Aorta (tissue), 5 donors: ENCODE data around the gene SLC18A2. TPM values are rescaled to one million over a fixed set of nuclear protein-coding genes. Genes with fewer than 3 reads are reported as not detected.

Experiments used
- ATAC-seq: fragments of 200-7000 bp; cut with Tn5 transposase; one replicate; pipeline ENCODE4 v1.9.1; 2022; ENCODE audit warnings: moderate library complexity; ENCODE audit not compliant: low FRiP score
- DNase-seq, 2 donors: peaks; one replicate each; pipeline ENCODE4 v3.0.0-alpha.2; 2020
- H3K27ac ChIP-seq, 2 donors: one replicate each; pipeline ENCODE4 v1.5.1; 2013; ENCODE audit warnings: low read length in 2 of 2, mild to moderate bottlenecking in 2 of 2, moderate library complexity in 2 of 2, control low read depth in 1 of 2, inconsistent platforms in 1 of 2, low read depth in 1 of 2
- H3K27me3 ChIP-seq, 2 donors: one replicate each; pipeline ENCODE4 v1.6.1; 2013; ENCODE audit warnings: control low read depth in 1 of 2, low read length in 1 of 2, mild to moderate bottlenecking in 1 of 2, moderate library complexity in 1 of 2; ENCODE audit not compliant: insufficient read depth in 2 of 2, control insufficient read depth in 1 of 2
- H3K36me3 ChIP-seq, 2 donors: one replicate each; pipeline ENCODE4 v1.6.1; 2013; ENCODE audit warnings: control low read depth in 1 of 2, low read length in 1 of 2, mild to moderate bottlenecking in 1 of 2; ENCODE audit not compliant: insufficient read depth in 2 of 2, control insufficient read depth in 1 of 2
- H3K4me1 ChIP-seq, 2 donors: one replicate each; pipeline ENCODE4 v1.6.1; 2013; ENCODE audit warnings: low read length in 2 of 2, control low read depth in 1 of 2, mild to moderate bottlenecking in 1 of 2, moderate library complexity in 1 of 2; ENCODE audit not compliant: insufficient read depth in 2 of 2, control insufficient read depth in 1 of 2
- H3K4me3 ChIP-seq, 2 donors: one replicate each; pipeline ENCODE4 v1.5.1; 2013; ENCODE audit warnings: low read length in 2 of 2, control low read depth in 1 of 2, mild to moderate bottlenecking in 1 of 2
- H3K9me3 ChIP-seq: one replicate; pipeline ENCODE4 v1.6.1; 2013; ENCODE audit warnings: mild to moderate bottlenecking, low read length; ENCODE audit not compliant: control insufficient read depth
- WGBS, 2 donors: extraction: QIAGEN DNeasy Blood & Tissue Kit; methylation state at CpG; one replicate each; pipeline ENCODE4 v1.1.7; 2013; 5-methylcytosine and 5-hydroxymethylcytosine counted together
- intact Hi-C, 2 donors: fragments of 100-400 bp; cut with DNase I; formaldehyde crosslinking; loops; one replicate each; pipeline versions ENCODE4 v1.14.2 to v1.15.0; 2022
- polyA plus RNA-seq, 2 donors: library from polyadenylated mRNA; stranded (reverse); fragments of 200-250 nt; gene quantifications; one replicate each; pipeline ENCODE4 v1.2.3, GENCODE V29; 2013
- total RNA-seq, 2 donors: library from RNA; stranded (reverse); fragmentation: NEBNext Ultra II Directional; extraction: Animal tissue kit (Norgen Biotek cat#: 25700); gene quantifications; one replicate each; pipeline ENCODE4 v1.2.1, GENCODE V29; 2021
- donor health status: healthy with polysubstance abuse.
- donor health status: Bipolar disorder and iron deficiency.
- donor health status: DM: no; HTN: no; CAD: no.
- donor health status: DM: no; HTN: no; CAD: no.
- donor health status: DM: yes; HTN: yes; CAD: no.

The SLC18A2 gene
- total and polyA plus RNA-seq, 4 donors = 0.08 to 2.8 (median 0.32) TPM

DNA sequence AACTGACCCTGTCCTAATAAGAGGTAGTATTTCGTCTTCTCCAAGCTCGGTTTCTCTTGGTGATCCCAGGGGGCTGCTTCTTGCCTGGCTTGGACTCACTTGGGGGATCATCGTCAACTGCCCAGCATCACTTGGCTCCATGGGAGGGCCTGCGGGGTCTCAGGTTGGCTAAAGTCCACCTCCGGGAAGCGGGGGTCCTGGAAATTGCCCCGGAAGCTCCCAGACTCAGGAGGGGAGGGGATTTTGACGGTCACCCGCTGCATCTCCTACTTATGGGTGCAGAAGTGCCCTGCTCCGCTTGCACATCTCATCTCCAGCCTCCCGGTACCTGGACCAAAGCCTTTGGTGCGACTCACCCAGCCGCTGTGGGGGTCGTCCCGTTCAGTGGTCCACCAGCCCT lies 24.9 kb upstream of the SLC18A2 start:
- Histone ChIP-seq H3K4me1 (no peaks in the 10 kb centered on the region), H3K27me3 (no peaks in the 10 kb centered on the region), H3K9me3 (peaks cover 5% of the 10 kb centered on the region), H3K36me3 (no peaks in the 10 kb centered on the region), H3K4me3 (no peak overlapping the region), H3K27ac (no peak overlapping the region)
- 56 to 59% methylated on average over 15 of the region's 15 CpGs for WGBS, 2 donors
- ATAC-seq (no peak), DNase-seq (no peak)
- intact Hi-C loops = loop anchor here (10.0 kb wide), 2 partner anchors 279 to 1029 kb away; no protein-coding TSS in a partner anchor

- no peaks in the 10 kb centered on the region for H3K4me1 ChIP-seq
- WGBS, 2 donors = 0 to 1% methylated on average over 42 to 52 of the region's 52 CpGs
- ATAC-seq = peak; percentile 91
- intact Hi-C loops = loop anchor here (10.0 kb wide), 2 partner anchors 278 to 1028 kb away; no protein-coding TSS in a partner anchor
- peaks cover 4% of the 10 kb centered on the region for H3K9me3 ChIP-seq
- H3K4me3 ChIP-seq = no peak overlapping the region
- DNase-seq = peak; percentile 68 to 90
- no peaks in the 10 kb centered on the region for H3K27me3 ChIP-seq
- H3K27ac ChIP-seq = no peak overlapping the region
- H3K36me3 ChIP-seq = no peaks in the 10 kb centered on the region
These were observed 24.2 kb upstream of the SLC18A2 start for GRCh38 chr10:117216611-117217195.

- Histone ChIP-seq H3K4me3 (no peak overlapping the region), H3K4me1 (no peaks in the 10 kb centered on the region), H3K27me3 (no peaks in the 10 kb centered on the region), H3K36me3 (no peaks in the 10 kb centered on the region), H3K27ac (no peak overlapping the region), H3K9me3 (peaks cover 4% of the 10 kb centered on the region)
- intact Hi-C loops = loop anchor here (10.0 kb wide), 2 partner anchors 278 to 1028 kb away; no protein-coding TSS in a partner anchor
- ATAC-seq (peak; percentile 48), DNase-seq (no peak)
- WGBS, 2 donors = 11 to 14% methylated on average over 20 to 22 of the region's 22 CpGs
These were observed 23.6 kb upstream of the SLC18A2 start for GRCh38 chr10:117217196-117217761.

- no peak for ATAC-seq
- WGBS, 2 donors = 74 to 75% methylated on average over 8 of the region's 8 CpGs
- no peaks in the 10 kb centered on the region for H3K9me3 ChIP-seq
- DNase-seq = no peak
- H3K27ac ChIP-seq = no peak overlapping the region
- H3K4me1 ChIP-seq = no peaks in the 10 kb centered on the region
- no peaks in the 10 kb centered on the region for H3K27me3 ChIP-seq
- intact Hi-C loops = loop anchor here (10.0 kb wide), 2 partner anchors 276 to 1026 kb away; no protein-coding TSS in a partner anchor
- no peaks in the 10 kb centered on the region for H3K36me3 ChIP-seq
- no peak overlapping the region for H3K4me3 ChIP-seq
These were observed 22.3 kb upstream of the SLC18A2 start for GRCh38 chr10:117218654-117219053.

GRCh38 chr10:117221156-117221711 lies 19.7 kb upstream of the SLC18A2 start:
- no peak overlapping the region for H3K27ac ChIP-seq
- intact Hi-C loops = no loop called here
- H3K27me3 ChIP-seq = no peaks in the 10 kb centered on the region
- H3K36me3 ChIP-seq = no peaks in the 10 kb centered on the region
- no peaks in the 10 kb centered on the region for H3K9me3 ChIP-seq
- DNase-seq = peak in 1 of 2 donors; percentile 58
- no peak for ATAC-seq
- WGBS, 2 donors = 41 to 45% methylated on average over 10 of the region's 10 CpGs
- no peak overlapping the region for H3K4me3 ChIP-seq
- H3K4me1 ChIP-seq = no peaks in the 10 kb centered on the region

DNA sequence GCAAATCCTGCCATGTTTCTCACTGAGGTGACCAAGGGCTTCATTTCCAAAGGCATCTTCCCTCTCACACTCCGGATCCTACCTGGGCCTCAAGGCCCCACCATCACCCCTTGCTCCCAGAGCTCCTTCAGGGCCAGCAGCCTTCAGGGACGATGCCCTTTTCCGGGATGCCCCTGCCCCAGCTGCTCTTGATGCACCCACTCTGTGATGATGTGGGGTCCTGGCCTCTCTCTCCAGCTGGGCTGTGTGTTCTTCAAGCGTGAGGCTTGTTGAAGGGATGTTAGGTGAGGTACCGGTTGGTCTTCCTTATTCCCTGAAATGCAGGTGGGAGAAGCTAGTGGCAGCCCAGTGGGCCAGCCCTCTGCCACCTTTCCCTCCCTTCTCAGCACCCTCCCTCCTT lies 18.4 kb upstream of the SLC18A2 start:
- no peaks in the 10 kb centered on the region for H3K9me3 ChIP-seq
- no peaks in the 10 kb centered on the region for H3K27me3 ChIP-seq
- H3K27ac ChIP-seq = no peak overlapping the region
- peak in 1 of 2 donors; percentile 21 for DNase-seq
- no peaks in the 10 kb centered on the region for H3K4me1 ChIP-seq
- ATAC-seq = no peak
- H3K4me3 ChIP-seq = no peak overlapping the region
- intact Hi-C loops = no loop called here
- WGBS, 2 donors = 93 to 94% methylated on average over 5 of the region's 5 CpGs
- no peaks in the 10 kb centered on the region for H3K36me3 ChIP-seq

- DNase-seq = peak in 1 of 2 donors; percentile 24
- WGBS, 2 donors = 67 to 74% methylated on average over 4 of the region's 4 CpGs
- no peak overlapping the region for H3K4me3 ChIP-seq
- intact Hi-C loops = no loop called here
- no peaks in the 10 kb centered on the region for H3K9me3 ChIP-seq
- no peak overlapping the region for H3K27ac ChIP-seq
- H3K27me3 ChIP-seq = no peaks in the 10 kb centered on the region
- no peak for ATAC-seq
- H3K4me1 ChIP-seq = no peaks in the 10 kb centered on the region
- H3K36me3 ChIP-seq = no peaks in the 10 kb centered on the region
These were observed 17.8 kb upstream of the SLC18A2 start for GRCh38 chr10:117222976-117223692.

GRCh38 chr10:117223693-117224430 lies 17.1 kb upstream of the SLC18A2 start:
- Histone ChIP-seq H3K4me1 (no peaks in the 10 kb centered on the region), H3K27ac (no peak overlapping the region), H3K4me3 (no peak overlapping the region), H3K36me3 (no peaks in the 10 kb centered on the region), H3K9me3 (no peaks in the 10 kb centered on the region), H3K27me3 (no peaks in the 10 kb centered on the region)
- 88% methylated on average over 7 of the region's 7 CpGs for WGBS, 2 donors
- DNase-seq (peak in 1 of 2 donors; percentile 20), ATAC-seq (no peak)
- intact Hi-C loops = no loop called here
